Endothelial cell of umbilical vein (primary cell): Measurements from ENCODE around the gene PSAPL1. TPM values are rescaled to one million over a fixed set of nuclear protein-coding genes. Genes with fewer than 3 reads are reported as not detected.

ENCODE experiments used
- BruUV-seq: library from RNA; stranded (reverse); fragments of 400-500 nt; replicated peaks from 2 replicates; lab custom pipeline; 2021; lab: Mats Ljungman, UMichigan
- CTCF ChIA-PET: fragments of 300-600, 350-600 bp; sonication (Branson Sonifier 250); formaldehyde crosslinking; loops from one replicate; lab custom pipeline; 2021; ENCODE audit warnings: antibody characterized with exemption, inconsistent platforms; lab: Charles Lee
- POLR2A ChIA-PET: fragments of 300-600, 350-600 bp; sonication (Branson Sonifier 250); formaldehyde crosslinking; loops from one replicate; lab custom pipeline; 2021; ENCODE audit warnings: antibody characterized with exemption, inconsistent platforms; lab: Charles Lee
- DNase-seq: peaks from one replicate; pipeline ENCODE4 v3.0.0-alpha.2; 2011; ENCODE audit warnings: low read depth, low spot score
- FAIRE-seq: peaks from 2 replicates; lab custom pipeline; 2011; peaks lifted over from hg19 to GRCh38; lab: Jason Lieb, UNC
- H2AFZ ChIP-seq: 2 replicates; pipeline ENCODE4 v1.6.0; 2012; ENCODE audit warnings: low read depth, low read length, control low read depth, inconsistent platforms
- H3K27ac ChIP-seq: 2 replicates; pipeline ENCODE4 v1.5.1; 2011; ENCODE audit warnings: low read depth, mild to moderate bottlenecking, control low read depth, low read length, moderate library complexity; ENCODE audit not compliant: insufficient read depth
- H3K27me3 ChIP-seq, 2 experiments: 2 replicates each; pipeline versions ENCODE4 v1.6.0 to v1.6.1; 2011; ENCODE audit warnings: low read length in 2 of 2, mixed read lengths in 1 of 2; ENCODE audit not compliant: control insufficient read depth in 2 of 2, insufficient read depth in 2 of 2
- H3K36me3 ChIP-seq, 2 experiments: 2 replicates in 1 of 2; 3 replicates in 1 of 2; pipeline ENCODE4 v1.5.1; 2011; ENCODE audit warnings: low read length in 2 of 2, mild to moderate bottlenecking in 1 of 2, moderate library complexity in 1 of 2; ENCODE audit not compliant: control insufficient read depth in 2 of 2, insufficient read depth in 2 of 2; ENCODE audit errors: extremely low read depth in 1 of 2
- H3K4me1 ChIP-seq: 3 replicates; pipeline ENCODE4 v1.5.1; 2011; ENCODE audit warnings: mild to moderate bottlenecking, low read length; ENCODE audit not compliant: control insufficient read depth, insufficient read depth; ENCODE audit errors: extremely low read depth
- H3K4me2 ChIP-seq: 2 replicates; pipeline ENCODE4 v1.6.1; 2011; ENCODE audit warnings: low read length, control low read depth, mixed read lengths; ENCODE audit not compliant: insufficient read depth
- H3K4me3 ChIP-seq, 3 experiments: fragments of 200-600 bp in 1 of 3; sonication (generic), shearing (Covaris generic) in 1 of 3; replicated peaks in 1 of 3; 2 replicates each; pipeline ENCODE4 v1.5.1; 2011 to 2016; ENCODE audit warnings: control low read depth in 3 of 3, low read length in 3 of 3, mild to moderate bottlenecking in 2 of 3, inconsistent platforms in 1 of 3, low read depth in 1 of 3, moderate library complexity in 1 of 3; ENCODE audit not compliant: insufficient read depth in 1 of 3
- H3K79me2 ChIP-seq: 2 replicates; pipeline ENCODE4 v1.6.0; 2012; ENCODE audit warnings: low read length, inconsistent platforms; ENCODE audit not compliant: control insufficient read depth, insufficient read depth
- H3K9ac ChIP-seq: replicated peaks from 2 replicates; pipeline ENCODE3; 2011; ENCODE audit warnings: low read length, control low read depth; ENCODE audit not compliant: insufficient read depth; ENCODE audit errors: extremely low read depth
- H3K9me1 ChIP-seq: replicated peaks from 3 replicates; pipeline ENCODE4 v1.6.0; 2011; ENCODE audit warnings: mild to moderate bottlenecking, low read length; ENCODE audit not compliant: control insufficient read depth, insufficient read depth; ENCODE audit errors: extremely low read depth
- H3K9me3 ChIP-seq: replicated peaks from 2 replicates; pipeline ENCODE4 v1.5.1; 2012; ENCODE audit warnings: low read length, inconsistent platforms; ENCODE audit not compliant: control insufficient read depth, insufficient read depth
- H4K20me1 ChIP-seq: replicated peaks from 2 replicates; pipeline ENCODE3; 2011; ENCODE audit warnings: mild to moderate bottlenecking, low read length; ENCODE audit not compliant: control insufficient read depth, insufficient read depth; ENCODE audit errors: extremely low read depth
- CTCF ChIP-seq, 2 donors: IDR thresholded peaks; 1 replicate in 1 of 2; 2 replicates in 1 of 2; pipeline ENCODE4 v1.5.1; 2011; ENCODE audit warnings: low read length in 2 of 2, mild to moderate bottlenecking in 2 of 2, moderate library complexity in 2 of 2, control low read depth in 1 of 2, inconsistent platforms in 1 of 2, low read depth in 1 of 2; ENCODE audit not compliant: insufficient read depth in 1 of 2; ENCODE audit errors: extremely low read depth in 1 of 2
- EZH2 ChIP-seq: IDR thresholded peaks from 2 replicates; pipeline ENCODE4 v1.6.1; 2012; ENCODE audit warnings: borderline replicate concordance, low read depth, mild to moderate bottlenecking, moderate library complexity, low read length, inconsistent platforms; ENCODE audit not compliant: severe bottlenecking
- FOS ChIP-seq: IDR thresholded peaks from 2 replicates; pipeline ENCODE4 v1.6.1; 2011; ENCODE audit warnings: mild to moderate bottlenecking, low read length, moderate library complexity, borderline replicate concordance; ENCODE audit not compliant: insufficient read depth
- GATA2 ChIP-seq: IDR thresholded peaks from 2 replicates; pipeline ENCODE4 v1.7.0; 2011; ENCODE audit warnings: low read depth, mild to moderate bottlenecking, moderate library complexity, mixed read lengths, low read length; ENCODE audit not compliant: insufficient read length, insufficient read depth
- JUN ChIP-seq: IDR thresholded peaks from 2 replicates; pipeline ENCODE4 v1.6.1; 2011; ENCODE audit warnings: borderline replicate concordance, low read depth; ENCODE audit not compliant: insufficient read length, insufficient read depth
- MAX ChIP-seq: IDR thresholded peaks from 2 replicates; pipeline ENCODE4 v1.6.1; 2011; ENCODE audit not compliant: insufficient read depth, insufficient read length
- MYC ChIP-seq: IDR thresholded peaks from one replicate; pipeline ENCODE4 v1.6.1; 2011; ENCODE audit warnings: mild to moderate bottlenecking, low read depth, low read length
- POLR2A ChIP-seq: IDR thresholded peaks from 2 replicates; pipeline ENCODE4 v1.6.1; 2012; ENCODE audit warnings: low read depth, mild to moderate bottlenecking, control low read depth, low read length
- POLR2AphosphoS5 ChIP-seq: IDR thresholded peaks from 2 replicates; pipeline ENCODE4 v1.6.1; 2012; ENCODE audit warnings: low read depth, mild to moderate bottlenecking, control low read depth, low read length, moderate library complexity; ENCODE audit not compliant: insufficient read depth
- dilution Hi-C: fragments of 300-500 bp; cut with MboI; formaldehyde crosslinking; loops from one replicate; pipeline ENCODE4 v1.15.0; 2019; ENCODE audit warnings: low sequenced_read_pairs; ENCODE audit not compliant: extremely low pct_ligation_motif_present
- intact Hi-C: fragments of 100-400 bp; cut with micrococcal nuclease; formaldehyde crosslinking; loops from one replicate; pipeline ENCODE4 v1.10.0; 2022
- polyA plus RNA-seq, 4 experiments: library from polyadenylated mRNA; depleted of rRNA in 3 of 4; stranded (reverse) in 3 of 4; unstranded in 1 of 4; fragments of >200 nt; gene quantifications; 2 replicates each; pipeline versions ENCODE4 v1.2.1 to v1.2.3, GENCODE V29; 2011 to 2012; ENCODE audit warnings: missing spikeins in 1 of 4
- total RNA-seq: library from RNA; stranded (reverse); gene quantifications from 2 replicates; pipeline ENCODE4 v1.2.3, GENCODE V29; 2021

The PSAPL1 gene
- total and polyA plus RNA-seq, 2 donors (not counting 3 experiments of a cell fraction or from before 2014, with no cell fraction given): not detected

- Histone ChIP-seq H3K79me2 (no peaks in the 10 kb centered on the region), H3K27me3 (no peaks in the 10 kb centered on the region), H3K36me3 (no peaks in the 10 kb centered on the region), H3K4me1 (no peaks in the 10 kb centered on the region), H4K20me1 (no peaks in the 10 kb centered on the region), H3K4me3 (no peak overlapping the region), H3K9ac (no peak overlapping the region), H3K27ac (no peak overlapping the region), H3K4me2 (no peak overlapping the region), H3K9me1 (no peaks in the 10 kb centered on the region), H3K9me3 (no peaks in the 10 kb centered on the region), H2AFZ (no peak overlapping the region)
- TF ChIP-seq MAX (no peak), MYC (no peak), EZH2 (no peak), GATA2 (no peak), CTCF (IDR thresholded peaks at IDR 0.05; ENCODE audit: extremely low read depth in 1 of 2, insufficient read depth in 1 of 2, low read depth in 1 of 2, low read length in 2 of 2) (no peak), POLR2AphosphoS5 (no peak), POLR2A (no peak), JUN (no peak), FOS (no peak)
- FAIRE-seq (no peak), DNase-seq (no peak)
- POLR2A ChIA-PET: no interaction called here
- CTCF ChIA-PET: no interaction called here
- dilution Hi-C loops (no loop called here), intact Hi-C loops (no loop called here)
- no TSS peak for BruUV-seq
Measured at GRCh38 chr4:7436256-7436655, 1.5 kb upstream of the PSAPL1 start.
